Bronchial epithelial cell (primary cell): ENCODE results near the gene PKDCC. TPM values are rescaled to one million over a fixed set of nuclear protein-coding genes. Genes with fewer than 3 reads are reported as not detected.

ENCODE experiments used
- DNase-seq: peaks from one replicate; pipeline ENCODE4 v3.0.0-alpha.2; 2010; ENCODE audit warnings: low read depth
- FAIRE-seq: peaks from 2 replicates; lab custom pipeline; 2011; peaks lifted over from hg19 to GRCh38; lab: Jason Lieb, UNC
- H3K27me3 ChIP-seq: 2 replicates; pipeline ENCODE4 v1.5.1; 2011; ENCODE audit warnings: low read length; ENCODE audit not compliant: control insufficient read depth, insufficient read depth
- H3K36me3 ChIP-seq: 2 replicates; pipeline ENCODE4 v1.5.1; 2011; ENCODE audit warnings: low read length; ENCODE audit not compliant: control insufficient read depth, insufficient read depth
- H3K4me3 ChIP-seq: 2 replicates; pipeline ENCODE4 v1.5.1; 2011; ENCODE audit warnings: mild to moderate bottlenecking, low read depth, low read length, control low read depth
- CTCF ChIP-seq: IDR thresholded peaks from 2 replicates; pipeline ENCODE4 v1.5.1; 2011; ENCODE audit warnings: mild to moderate bottlenecking, moderate library complexity, low read length, control low read depth, inconsistent platforms; ENCODE audit not compliant: insufficient read depth, severe bottlenecking
- total RNA-seq: library from RNA; depleted of rRNA; stranded (reverse); fragments of >200 nt; gene quantifications from 2 replicates; pipeline ENCODE4 v1.2.1, GENCODE V29; 2014

PKDCC gene
- total RNA-seq, 1 donor from 2014 or later: 0.79 TPM

- H3K36me3 ChIP-seq: no peaks in the 10 kb centered on the region
- no peaks in the 10 kb centered on the region for H3K27me3 ChIP-seq
- H3K4me3 ChIP-seq: no peak overlapping the region
- FAIRE-seq (no peak), DNase-seq (no peak)
- TF ChIP-seq CTCF: no peak
These were observed 49.2 kb downstream of the PKDCC start for GRCh38 chr2:42096869-42097591.

- FAIRE-seq (no peak), DNase-seq (no peak)
- H3K36me3 ChIP-seq: no peaks in the 10 kb centered on the region
- no peak for TF ChIP-seq CTCF
- no peaks in the 10 kb centered on the region for H3K27me3 ChIP-seq
- no peak overlapping the region for H3K4me3 ChIP-seq
These were observed 51.0 kb downstream of the PKDCC start for GRCh38 chr2:42098571-42099437.

GRCh38 chr2:42099438-42100173, 51.8 kb downstream of the PKDCC start:
- H3K27me3 ChIP-seq: no peaks in the 10 kb centered on the region
- no peak for DNase-seq
- no peak for FAIRE-seq
- no peak for TF ChIP-seq CTCF
- no peak overlapping the region for H3K4me3 ChIP-seq
- no peaks in the 10 kb centered on the region for H3K36me3 ChIP-seq

- Histone ChIP-seq H3K4me3 (no peak overlapping the region), H3K27me3 (no peaks in the 10 kb centered on the region), H3K36me3 (no peaks in the 10 kb centered on the region)
- DNase-seq (no peak), FAIRE-seq (no peak)
- no peak for TF ChIP-seq CTCF
These were observed 52.9 kb downstream of the PKDCC start for GRCh38 chr2:42100683-42101205.

- H3K36me3 ChIP-seq: no peaks in the 10 kb centered on the region
- no peak for DNase-seq
- peak overlapping the region; percentile 24 for H3K4me3 ChIP-seq
- TF ChIP-seq CTCF: no peak
- no peak for FAIRE-seq
- H3K27me3 ChIP-seq: no peaks in the 10 kb centered on the region
These were observed 53.6 kb downstream of the PKDCC start for GRCh38 chr2:42101206-42102023.
